GM21619 (cell line): Measurements from ENCODE around the gene PER2.
"Not testable (repeated sequence)": the region's sequence is repeated elsewhere in the genome, so short reads cannot be mapped to it uniquely, and the experiment has no call there.

Experiments used
- ATAC-seq: cut with Tn5 transposase; IDR thresholded peaks from one replicate; pipeline ENCODE4 v1.9.1; 2021; ENCODE audit not compliant: unreplicated experiment

PER2 gene

GRCh38 chr2:238313991-238314350 lies 25.6 kb upstream of the PER2 start:
- no peak for ATAC-seq

- no peak for ATAC-seq
Observed at GRCh38 chr2:238313289-238313990, 25.0 kb upstream of the PER2 start.

- not testable (repeated sequence) for ATAC-seq
Observed at GRCh38 chr2:238310721-238311120, 22.3 kb upstream of the PER2 start.

- ATAC-seq, result no peak
Observed at GRCh38 chr2:238308177-238308576, 19.8 kb upstream of the PER2 start.

GRCh38 chr2:238306672-238306998 lies 18.2 kb upstream of the PER2 start:
- ATAC-seq, result no peak

- ATAC-seq, result no peak
Observed at GRCh38 chr2:238305965-238306671, 17.7 kb upstream of the PER2 start.

- no peak for ATAC-seq
Observed at GRCh38 chr2:238305092-238305862, 16.9 kb upstream of the PER2 start.

- no peak for ATAC-seq
Observed at GRCh38 chr2:238304116-238304515, 15.7 kb upstream of the PER2 start.

- ATAC-seq, result no peak
Observed at GRCh38 chr2:238302751-238303150, 14.3 kb upstream of the PER2 start.

- no peak for ATAC-seq
Observed at GRCh38 chr2:238302087-238302486, 13.7 kb upstream of the PER2 start.

GRCh38 chr2:238299803-238300202 lies 11.4 kb upstream of the PER2 start:
- ATAC-seq, result no peak

GRCh38 chr2:238296638-238297457 lies 8.4 kb upstream of the PER2 start:
- ATAC-seq, result no peak

- ATAC-seq, result no peak
Observed at GRCh38 chr2:238295144-238296112, 7.0 kb upstream of the PER2 start.

- ATAC-seq, result no peak
Observed at GRCh38 chr2:238294393-238295143, 6.2 kb upstream of the PER2 start.

- ATAC-seq, result no peak
Observed at GRCh38 chr2:238294046-238294392, 5.6 kb upstream of the PER2 start.

GRCh38 chr2:238291550-238292281 lies 3.3 kb upstream of the PER2 start:
- no peak for ATAC-seq

- no peak for ATAC-seq
Observed at GRCh38 chr2:238290715-238291549, 2.5 kb upstream of the PER2 start.

- no peak for ATAC-seq
Observed at GRCh38 chr2:238290091-238290509, 1.7 kb upstream of the PER2 start.
